Activated naive CD4-positive, alpha-beta T cell treated with Interleukin-2 at 50 U/mL for 16 hours (primary cell): ENCODE measurements around the gene SEC31B.
A peak's percentile ranks its signal among the peaks of the same experiment; 100 is the strongest.

ENCODE experiments used
- DNase-seq: peaks from one replicate; pipeline ENCODE4 v3.0.0-alpha.2; 2020

Gene SEC31B

DNA sequence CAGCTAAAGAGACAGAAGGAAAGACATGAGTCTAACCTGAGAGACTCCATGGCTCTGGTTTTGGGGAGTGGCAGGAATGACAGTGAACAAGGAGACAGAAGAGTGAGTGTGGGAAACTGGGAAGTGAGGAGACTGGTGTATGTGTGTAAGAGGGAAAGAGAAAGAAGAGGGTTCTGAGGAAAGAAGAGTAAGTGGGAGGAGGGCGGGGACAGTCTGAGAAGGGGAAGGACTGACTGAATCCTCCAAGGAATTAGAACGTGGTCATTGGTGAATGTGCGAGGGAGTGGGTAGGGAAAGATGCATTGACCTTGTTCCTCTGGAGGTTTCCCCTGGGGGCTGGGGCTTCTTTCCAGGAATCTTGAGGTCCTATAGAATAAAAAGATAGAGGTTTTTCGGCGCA lies 30.3 kb downstream of the SEC31B start:
- DNase-seq: no peak

DNA sequence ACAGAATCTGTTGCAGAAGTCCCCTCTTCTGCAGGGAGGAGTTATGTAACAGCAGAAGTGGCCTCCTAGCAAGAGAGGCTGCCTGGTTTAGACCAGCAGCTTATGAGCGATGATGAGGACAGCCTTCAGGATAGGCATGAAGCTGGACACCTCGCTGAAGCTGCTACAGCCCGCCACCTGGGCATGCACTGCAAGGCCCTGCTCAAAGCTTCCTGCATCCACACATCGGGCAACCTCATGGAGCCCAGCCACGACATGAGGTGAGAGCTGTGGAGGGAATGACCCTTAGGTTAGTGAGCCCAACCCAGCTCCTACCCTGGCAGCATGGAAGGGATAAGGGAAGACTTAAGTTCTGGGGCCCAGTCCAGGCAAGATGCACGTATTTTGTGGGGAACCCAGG lies 32.1 kb downstream of the SEC31B start:
- no peak for DNase-seq

DNA sequence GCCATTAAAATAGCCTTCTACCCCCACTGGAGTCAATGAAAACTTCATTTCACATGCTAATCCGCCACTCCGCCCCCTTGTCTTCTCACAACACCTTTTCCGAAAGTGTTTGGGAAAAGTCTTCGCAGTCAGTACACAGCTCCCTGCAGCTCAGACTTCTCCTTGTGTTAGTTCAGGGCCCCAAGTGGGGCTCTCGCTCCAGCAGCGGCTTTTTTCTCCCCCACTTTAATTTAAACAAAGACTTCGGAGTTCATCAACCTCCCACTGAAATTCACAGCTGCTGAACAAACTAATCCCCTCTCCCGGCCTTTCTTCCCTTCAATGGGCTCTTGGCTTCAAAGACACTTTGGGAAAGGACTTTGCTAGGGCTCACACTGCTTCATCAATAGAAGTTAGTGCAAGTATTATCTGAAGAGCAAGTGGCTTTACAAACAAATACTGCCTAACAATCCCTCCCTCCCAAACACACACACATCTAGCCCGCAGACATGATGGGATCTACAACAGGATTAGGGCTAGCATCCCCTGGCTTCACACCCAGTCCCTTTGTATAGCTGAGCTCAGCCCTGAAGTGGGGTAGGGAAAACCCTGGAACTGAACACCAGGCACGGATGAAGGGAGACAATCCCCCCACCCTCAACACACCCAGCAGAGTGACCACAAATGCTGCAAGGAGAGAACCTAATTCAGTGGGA lies 33.7 kb downstream of the SEC31B start:
- no peak for DNase-seq

DNA sequence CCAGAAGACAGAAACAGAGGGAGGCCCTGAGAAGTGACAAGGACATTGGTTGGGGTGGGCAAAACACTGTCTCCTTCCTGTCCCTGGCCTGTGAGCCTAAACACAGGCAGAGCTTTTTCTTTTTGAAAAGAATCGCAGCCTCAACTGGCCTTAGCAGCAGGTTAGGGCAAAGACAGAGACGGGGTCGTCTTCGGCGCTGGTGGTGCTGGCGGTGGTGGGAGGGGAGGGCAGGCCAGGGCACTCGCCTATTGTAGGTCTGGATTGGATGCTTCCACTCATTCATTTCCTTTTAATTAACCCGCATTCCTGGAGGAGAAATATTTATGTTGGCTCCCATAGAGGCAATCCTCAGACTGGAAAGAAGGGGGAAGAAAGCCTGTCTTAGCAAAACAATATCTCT lies 34.3 kb downstream of the SEC31B start:
- no peak for DNase-seq

DNA sequence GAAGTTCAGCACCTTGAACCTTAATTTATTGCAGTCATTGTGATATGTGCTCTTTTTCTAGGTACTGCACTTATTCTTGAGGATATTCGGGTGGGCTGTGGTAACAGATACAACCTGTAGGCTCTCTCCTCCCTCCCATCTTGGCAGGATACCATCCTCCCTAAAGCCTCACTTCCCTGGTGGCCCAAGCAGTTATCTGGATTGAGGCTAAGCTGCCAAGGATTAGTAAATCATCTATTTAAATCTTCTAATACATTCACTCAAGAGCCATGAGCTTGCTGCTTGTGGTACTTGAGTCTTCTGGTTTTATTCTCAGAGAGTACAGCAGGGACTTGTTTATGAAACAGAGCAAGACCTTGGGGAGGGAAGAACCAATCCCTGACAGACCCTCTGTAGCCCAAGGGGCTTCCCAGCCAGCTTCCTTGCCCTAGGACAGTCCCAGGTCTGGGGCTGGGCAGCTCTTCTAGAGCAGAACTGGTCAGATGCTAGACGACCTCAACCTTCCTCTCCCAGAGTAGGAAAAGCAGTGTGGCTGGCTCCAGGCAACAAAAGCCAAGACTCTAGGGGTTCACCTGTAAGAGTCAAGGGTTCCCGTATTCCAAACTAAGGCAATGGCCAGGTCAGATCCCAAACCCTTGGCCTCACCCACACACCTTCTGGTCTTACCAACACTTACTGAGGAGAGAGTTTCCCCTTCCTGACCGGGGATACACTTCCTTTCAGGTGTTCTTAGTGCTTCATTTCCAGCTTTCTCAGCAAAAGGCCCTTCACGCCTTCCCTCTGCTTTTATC lies 35.6 kb downstream of the SEC31B start:
- DNase-seq: no peak

DNA sequence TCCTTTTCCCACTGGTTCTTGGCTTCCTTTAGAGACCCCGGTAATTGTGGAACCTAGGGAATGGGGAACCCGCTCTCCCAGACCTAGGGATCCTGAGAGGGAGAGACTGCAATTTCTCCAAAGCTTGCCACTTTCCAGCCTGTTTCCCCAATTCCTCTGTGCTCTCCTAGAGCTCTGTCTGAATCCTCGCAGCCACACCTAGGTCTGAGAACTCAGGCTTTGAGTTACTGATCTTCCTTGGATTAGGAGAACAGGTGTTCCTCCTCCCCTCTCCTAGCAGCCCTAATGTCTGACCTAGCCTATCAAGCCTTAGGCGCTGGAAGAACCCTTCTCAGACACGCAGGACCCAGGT lies 36.9 kb downstream of the SEC31B start:
- DNase-seq: no peak

DNA sequence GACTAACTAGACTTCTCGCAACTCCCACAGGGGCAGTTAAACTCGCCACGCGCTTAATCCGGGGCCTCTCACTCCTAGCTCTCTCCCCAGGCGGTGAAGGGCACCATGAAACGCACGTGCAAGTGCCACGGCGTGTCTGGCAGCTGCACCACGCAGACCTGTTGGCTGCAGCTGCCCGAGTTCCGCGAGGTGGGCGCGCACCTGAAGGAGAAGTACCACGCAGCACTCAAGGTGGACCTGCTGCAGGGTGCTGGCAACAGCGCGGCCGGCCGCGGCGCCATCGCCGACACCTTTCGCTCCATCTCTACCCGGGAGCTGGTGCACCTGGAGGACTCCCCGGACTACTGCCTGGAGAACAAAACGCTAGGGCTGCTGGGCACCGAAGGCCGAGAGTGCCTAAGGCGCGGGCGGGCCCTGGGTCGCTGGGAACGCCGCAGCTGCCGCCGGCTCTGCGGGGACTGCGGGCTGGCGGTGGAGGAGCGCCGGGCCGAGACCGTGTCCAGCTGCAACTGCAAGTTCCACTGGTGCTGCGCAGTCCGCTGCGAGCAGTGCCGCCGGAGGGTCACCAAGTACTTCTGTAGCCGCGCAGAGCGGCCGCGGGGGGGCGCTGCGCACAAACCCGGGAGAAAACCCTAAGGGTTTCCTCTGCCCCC lies 37.4 kb downstream of the SEC31B start:
- peak; percentile 66 for DNase-seq

DNA sequence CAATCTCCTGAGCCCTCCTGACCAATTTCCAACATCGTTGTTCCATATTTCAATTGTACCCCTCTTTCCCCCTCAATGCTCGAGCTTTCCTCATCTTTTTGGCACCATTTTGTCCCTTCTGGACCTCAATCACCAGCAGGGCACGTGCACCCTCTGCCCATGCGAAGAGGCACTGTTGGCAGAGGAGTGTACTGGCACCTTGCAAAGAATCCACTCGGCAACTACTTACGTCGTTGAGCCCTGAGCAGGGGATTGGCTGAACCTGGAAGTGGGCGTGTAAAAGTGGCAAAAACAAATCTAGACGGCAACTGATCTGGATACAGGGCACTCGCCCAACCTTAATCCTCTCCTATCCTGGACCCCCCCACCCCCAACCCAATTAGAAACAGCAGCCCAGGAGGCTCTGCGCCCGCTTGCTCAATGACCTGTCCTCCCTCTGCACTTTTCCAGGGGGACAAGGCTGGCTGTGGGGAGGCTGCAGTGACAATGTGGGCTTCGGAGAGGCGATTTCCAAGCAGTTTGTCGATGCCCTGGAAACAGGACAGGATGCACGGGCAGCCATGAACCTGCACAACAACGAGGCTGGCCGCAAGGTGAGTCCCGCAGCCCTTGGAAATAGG lies 38.1 kb downstream of the SEC31B start:
- peak; percentile 95 for DNase-seq

DNA sequence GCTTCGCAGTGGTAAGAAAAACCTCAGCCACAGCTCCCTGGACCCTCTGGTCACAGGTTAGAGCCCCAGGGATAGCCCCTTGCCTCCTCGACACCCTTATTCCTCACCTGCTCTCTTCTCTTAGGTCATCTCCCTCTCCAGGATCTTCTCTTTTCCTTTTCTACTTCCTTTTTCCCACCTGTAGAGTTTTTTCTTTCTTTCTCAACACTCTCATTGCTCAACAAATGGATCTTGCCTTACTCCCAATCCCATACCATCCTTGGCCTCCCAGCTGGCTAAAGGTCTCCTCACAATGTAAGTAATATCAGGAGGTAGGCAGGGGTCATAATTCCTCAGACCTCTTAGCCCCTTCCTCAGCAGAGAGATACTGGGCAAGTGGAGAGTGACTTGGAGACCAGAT lies 39.7 kb downstream of the SEC31B start:
- no peak for DNase-seq

DNA sequence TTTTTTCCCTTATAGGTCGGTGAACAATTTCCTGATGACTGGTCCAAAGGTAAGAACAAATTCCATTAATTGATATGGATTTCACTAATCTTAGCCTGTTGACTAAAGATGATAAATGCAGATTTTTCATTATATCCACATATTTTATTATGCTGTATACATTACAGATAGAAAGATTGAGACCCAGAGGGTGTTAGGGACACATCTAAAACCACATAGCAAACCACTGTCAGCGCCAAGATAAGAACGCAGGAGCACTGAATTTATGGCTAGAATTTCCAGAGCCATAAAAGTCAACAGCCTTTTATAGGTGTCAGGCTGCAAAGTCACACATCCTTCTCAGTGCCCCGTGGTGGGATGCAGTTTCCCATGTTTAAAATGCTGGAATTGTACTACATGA lies 40.6 kb downstream of the SEC31B start:
- DNase-seq: no peak

DNA sequence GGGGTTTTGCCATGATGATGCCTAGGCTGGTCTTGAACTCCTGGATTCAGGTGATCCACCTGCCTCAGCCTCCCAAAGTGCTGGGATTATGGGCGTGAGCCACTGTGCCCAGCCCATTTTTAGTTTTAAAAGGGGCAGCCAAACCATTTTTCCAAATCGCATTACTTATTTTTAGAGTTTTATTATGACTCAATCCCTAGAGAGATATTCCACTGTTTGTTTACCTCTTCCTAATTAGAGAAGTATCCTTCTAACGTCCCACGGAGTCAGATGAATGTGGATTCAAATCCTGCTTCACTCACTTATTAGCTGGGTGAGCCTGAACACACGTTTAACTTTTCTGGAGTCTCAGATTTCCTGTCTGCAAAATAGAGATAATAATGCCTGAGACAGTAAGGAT lies 41.7 kb downstream of the SEC31B start:
- no peak for DNase-seq

DNA sequence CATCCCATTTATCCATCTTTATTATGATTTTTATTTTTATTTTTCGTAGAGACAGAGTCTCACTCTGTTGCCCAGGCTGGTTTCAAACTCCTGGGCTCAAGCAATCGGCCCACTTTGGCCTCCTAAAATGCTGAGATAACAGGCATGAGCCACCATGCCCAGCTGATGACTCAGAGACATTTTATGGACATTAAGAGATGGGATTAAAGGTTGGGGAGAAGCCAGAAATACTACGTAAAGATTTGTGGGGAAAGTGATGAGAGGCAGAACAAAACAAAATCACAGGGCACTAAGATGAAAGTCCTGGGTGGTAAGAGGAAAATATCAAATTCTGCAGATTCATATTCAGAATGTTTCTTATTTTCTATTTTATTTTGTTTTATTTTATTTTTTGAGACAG lies 49.3 kb downstream of the SEC31B start:
- DNase-seq: no peak

DNA sequence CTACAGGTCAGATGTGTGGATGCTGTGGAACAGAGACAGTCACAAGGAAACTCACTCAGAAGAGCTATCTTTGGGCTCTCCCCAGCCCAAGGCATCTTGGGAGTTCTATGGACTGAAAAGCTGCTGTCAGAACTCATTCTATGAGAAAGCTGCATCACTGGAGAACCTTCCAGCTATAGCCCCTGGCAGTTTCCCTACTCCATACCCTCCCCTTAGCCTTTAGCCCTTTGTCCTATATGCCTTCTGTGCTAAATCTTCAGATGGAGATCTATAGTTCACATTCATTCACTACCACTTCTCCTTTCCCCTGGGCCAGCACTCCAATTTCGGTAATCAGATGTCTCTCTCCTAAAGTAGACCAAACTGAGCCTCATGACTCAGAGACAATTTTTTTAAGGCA lies 49.9 kb downstream of the SEC31B start:
- DNase-seq: no peak

DNA sequence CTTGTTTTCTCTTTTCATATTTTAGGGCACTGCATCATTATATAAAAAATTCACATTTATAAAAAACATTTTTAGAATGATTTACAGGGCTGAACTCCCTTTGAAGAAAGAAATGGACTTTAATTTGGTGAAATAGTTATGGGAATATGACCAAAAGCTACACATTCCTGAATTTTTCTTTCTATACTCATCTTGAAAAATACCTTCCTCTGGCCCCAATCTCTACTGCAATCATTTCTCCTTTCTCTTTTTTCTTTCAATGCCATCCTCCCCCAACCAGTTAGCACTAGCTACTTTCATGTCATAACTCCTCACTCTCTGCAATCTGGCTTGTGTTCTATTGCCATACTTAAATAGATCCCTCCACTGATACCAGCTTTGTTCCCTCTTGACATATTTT lies 50.7 kb downstream of the SEC31B start:
- DNase-seq: no peak

DNA sequence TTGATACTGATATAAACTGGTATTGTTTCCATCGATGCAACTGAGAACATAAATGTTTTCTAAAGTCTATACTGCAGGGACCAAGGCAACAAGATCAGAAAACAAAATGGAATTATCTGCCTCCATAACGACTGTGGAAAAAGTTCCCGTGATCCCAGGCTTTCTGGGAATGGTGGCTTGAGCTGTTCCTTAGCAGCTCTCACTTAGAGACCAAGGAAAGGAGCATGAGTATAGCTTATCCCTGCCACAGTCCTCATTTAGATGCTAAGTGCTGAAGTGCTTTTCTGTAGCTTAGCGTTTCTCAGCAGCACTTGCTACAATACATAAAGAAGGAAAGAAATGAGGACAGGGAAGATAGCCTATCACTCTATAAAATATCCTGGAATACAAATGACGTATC lies 51.3 kb downstream of the SEC31B start:
- no peak for DNase-seq

DNA sequence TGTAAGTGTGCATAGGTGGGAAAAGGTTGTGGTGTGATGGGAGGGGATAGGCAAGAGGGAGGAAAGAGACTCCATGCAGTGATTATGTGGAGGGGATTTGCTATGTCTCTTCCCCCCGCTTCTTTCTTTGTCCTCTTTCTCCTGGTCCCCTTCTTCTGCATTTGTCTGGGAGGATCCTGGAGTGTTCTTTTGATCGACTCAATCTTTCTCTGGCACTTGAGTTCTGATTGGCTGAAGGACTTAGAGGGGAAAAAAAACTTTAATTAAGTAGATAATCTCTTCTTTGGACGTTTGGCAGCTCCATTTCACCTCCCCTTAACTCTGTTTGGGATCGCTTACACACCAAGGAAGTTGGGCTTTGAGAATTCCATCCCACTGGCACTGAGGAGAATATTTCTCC lies 57.0 kb downstream of the SEC31B start, which contains the start of gene WNT8B:
WNT8B (plus strand) TSS at position 301 of the 400 bp plus-strand sequence. CDS start 160 bp downstream, outside the sequence.
- DNase-seq: no peak

DNA sequence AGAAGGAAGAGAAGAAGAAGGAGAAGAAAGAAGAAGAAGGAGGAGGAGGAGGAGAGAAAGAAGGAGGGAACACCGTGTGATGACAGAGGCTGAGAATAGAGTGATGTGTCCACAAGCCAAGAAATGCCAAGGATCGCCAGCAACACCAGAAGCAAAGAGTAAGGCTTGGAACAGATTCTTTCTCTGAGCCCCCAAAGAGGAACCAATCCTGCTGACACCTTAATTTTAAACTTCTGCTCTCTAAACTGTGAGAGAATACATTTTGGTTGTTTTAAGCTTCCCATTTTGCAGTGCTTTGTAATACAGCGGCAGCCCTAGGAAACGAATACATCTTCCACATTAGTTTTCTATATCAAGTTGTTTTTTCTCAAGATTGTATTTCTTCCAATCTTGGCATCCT lies 70.7 kb downstream of the SEC31B start:
- DNase-seq: no peak

DNA sequence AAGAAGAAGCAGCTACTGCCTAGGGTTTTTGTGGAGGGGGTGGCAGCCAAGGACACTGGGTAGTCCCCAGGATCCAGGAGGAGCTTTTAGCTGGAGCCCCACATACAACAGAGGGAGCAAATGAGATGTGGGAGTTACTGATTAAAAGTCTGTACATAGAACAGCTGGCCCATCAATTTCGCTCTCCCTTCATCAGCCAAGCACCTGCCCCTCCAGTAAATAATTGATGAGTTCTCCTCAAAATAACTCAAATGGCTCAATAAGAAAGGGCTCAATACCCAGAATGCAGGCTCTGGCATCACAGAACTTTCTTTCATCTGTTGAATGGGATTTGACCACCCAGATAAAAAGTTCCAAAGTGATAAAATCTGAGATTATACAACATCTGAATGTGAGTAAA lies 72.0 kb downstream of the SEC31B start:
- DNase-seq: no peak

DNA sequence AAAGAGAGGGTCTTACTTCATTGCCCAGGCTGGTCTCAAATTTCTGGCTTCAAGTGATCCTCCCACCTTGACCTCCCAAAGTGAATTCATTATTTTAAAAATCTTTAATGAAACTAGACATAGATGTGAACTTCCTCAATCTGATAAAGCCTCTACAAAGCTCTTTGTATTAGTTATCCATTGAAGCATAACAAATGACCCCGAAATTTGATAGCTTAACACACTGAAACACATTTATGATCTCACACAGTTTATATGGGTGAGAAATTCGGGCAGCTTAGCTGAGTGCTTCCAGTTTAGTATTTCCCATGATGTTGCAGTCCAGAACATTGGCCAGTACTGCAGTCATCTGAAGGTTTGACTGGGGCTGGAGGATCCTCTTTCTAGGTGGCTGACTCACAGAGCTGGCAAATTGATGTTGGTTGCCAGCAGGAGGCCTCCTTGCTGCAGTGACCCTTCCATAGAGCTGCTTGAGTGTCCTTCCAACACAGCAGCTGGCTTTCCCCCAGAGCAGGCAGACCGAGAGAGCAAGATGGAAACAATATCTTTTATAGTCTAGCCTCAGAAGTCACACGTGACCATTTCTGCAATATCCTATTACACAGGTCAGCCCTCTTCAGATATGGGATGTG lies 73.4 kb downstream of the SEC31B start:
- DNase-seq: no peak

DNA sequence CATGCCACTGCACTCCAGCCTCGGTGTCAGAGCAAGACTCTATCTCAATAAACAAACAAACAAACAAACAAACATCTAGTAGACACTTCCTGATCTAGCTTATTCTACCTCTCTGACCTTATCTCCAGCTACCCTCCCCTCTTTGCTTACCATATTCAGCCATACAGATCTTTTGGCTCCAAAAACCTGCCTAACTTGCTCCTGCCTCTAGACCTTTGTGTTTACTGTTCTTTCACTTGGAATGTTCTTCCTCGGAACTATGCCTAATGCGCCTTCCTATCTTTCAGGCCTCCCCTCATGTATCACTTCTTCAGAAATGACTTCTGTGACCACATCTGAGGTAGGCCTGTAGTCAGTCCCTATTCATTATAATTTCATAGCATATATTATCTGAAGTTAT lies 77.1 kb downstream of the SEC31B start:
- DNase-seq: no peak

DNA sequence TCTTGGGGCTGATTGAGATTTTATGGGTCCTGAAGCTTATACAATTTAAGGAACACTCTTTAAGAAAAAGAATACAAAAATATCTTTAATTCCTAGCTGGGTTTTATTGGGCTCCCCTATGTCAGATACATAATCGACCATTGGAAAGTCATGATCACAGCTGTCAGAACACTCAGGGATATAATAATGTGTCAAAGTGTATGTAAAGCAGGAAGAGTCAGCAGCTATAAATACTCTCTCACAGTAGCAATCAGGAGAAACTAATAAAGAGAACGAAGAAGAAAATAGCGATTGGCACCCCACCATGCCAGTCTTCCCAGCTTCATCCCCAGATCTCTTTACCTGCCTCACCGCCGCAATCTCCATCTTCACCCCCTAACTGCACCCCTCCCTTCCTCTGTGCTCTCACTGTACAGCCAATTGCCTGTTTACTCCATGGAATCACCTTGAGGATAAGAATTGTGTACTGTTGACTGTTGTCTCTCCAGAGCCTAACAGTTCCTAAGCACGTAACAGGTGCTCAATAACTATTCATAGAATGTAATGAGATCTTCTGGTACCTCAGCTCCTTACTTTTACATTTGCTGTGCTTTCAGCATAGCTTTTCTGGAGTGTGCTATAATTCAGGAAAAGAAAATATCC lies 80.9 kb downstream of the SEC31B start:
- no peak for DNase-seq
